BJ (cell line): ENCODE results near the gene CENPP. TPM values are rescaled to one million over a fixed set of nuclear protein-coding genes. Genes with fewer than 3 reads are reported as not detected.

ENCODE experiments used
- CTCF ChIA-PET: fragments of 350-600 bp; formaldehyde crosslinking; extraction: SDS; loops from one replicate; lab custom pipeline; 2021; ENCODE audit warnings: antibody characterized with exemption, inconsistent platforms; lab: Yijun Ruan, JAX
- POLR2A ChIA-PET: fragments of 300-600 bp; sonication (Branson Sonifier 250); formaldehyde crosslinking; extraction: SDS; loops from one replicate; lab custom pipeline; 2021; ENCODE audit warnings: antibody characterized with exemption; lab: Charles Lee
- DNase-seq: peaks from one replicate; pipeline ENCODE4 v3.0.0-alpha.2; 2011; ENCODE audit warnings: low read depth
- H3K27me3 ChIP-seq: 2 replicates; pipeline ENCODE4 v1.6.0; 2011; ENCODE audit warnings: low read length; ENCODE audit not compliant: control insufficient read depth, insufficient read depth
- H3K36me3 ChIP-seq: 2 replicates; pipeline ENCODE4 v1.5.1; 2011; ENCODE audit warnings: low read length; ENCODE audit not compliant: control insufficient read depth, insufficient read depth
- H3K4me3 ChIP-seq: 2 replicates; pipeline ENCODE4 v1.5.1; 2011; ENCODE audit warnings: low read depth, mild to moderate bottlenecking, control low read depth, low read length
- polyA plus RNA-seq: library from polyadenylated mRNA; depleted of rRNA; stranded (reverse); fragments of >200 nt; gene quantifications from 2 replicates; pipeline ENCODE4 v1.2.3, GENCODE V29; 2011
- TF ChIP-seq, protein P1 (sequence below): IDR thresholded peaks from 2 replicates; pipeline ENCODE4 v1.5.1; 2011; ENCODE audit warnings: low read depth, mild to moderate bottlenecking, control low read depth, inconsistent platforms, low read length, moderate library complexity; ENCODE audit not compliant: insufficient read depth

The CENPP gene
- polyA plus RNA-seq, 1 experiment: 1.3 TPM

DNA sequence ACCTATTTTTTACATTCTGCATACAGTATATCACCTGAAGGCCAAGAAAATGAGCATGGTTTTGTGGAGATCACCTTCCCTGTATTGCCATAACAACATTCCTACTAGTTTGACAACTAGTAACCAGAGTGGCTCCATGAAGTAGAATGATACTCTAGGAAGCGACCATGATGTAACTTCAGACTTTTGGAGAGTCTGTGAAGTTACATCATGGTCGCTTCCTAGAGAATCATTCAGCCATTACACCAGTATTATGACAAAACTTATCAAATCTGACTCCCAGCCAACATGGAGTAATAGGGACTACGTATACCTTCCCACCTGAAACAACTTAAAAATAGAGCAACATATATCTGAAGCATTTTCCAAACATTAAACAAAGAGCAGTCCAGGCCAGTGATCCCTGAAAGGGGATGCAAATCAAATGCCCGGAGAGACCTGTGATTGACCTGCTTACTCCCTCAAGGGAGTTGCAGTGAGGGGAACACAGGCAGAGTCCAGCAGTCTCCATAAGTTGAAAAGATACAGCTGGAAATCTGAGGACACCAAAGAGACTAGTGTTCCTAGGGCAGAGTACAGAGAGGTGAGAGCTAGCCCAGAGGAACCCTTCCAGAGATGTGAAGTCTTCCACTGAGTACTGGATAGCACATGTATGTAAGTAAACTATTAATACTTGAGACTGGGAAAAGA lies 202.2 kb downstream of the CENPP start:
- CTCF ChIA-PET: interaction anchor here (0.8 to 1.1 kb wide), 2 partner anchors 9 to 20 kb away, joined by 3 read pairs; no protein-coding TSS in a partner anchor
- Histone ChIP-seq H3K36me3 (no peaks in the 10 kb centered on the region), H3K4me3 (no peak overlapping the region), H3K27me3 (no peaks in the 10 kb centered on the region)
- TF ChIP-seq, protein P1, sequence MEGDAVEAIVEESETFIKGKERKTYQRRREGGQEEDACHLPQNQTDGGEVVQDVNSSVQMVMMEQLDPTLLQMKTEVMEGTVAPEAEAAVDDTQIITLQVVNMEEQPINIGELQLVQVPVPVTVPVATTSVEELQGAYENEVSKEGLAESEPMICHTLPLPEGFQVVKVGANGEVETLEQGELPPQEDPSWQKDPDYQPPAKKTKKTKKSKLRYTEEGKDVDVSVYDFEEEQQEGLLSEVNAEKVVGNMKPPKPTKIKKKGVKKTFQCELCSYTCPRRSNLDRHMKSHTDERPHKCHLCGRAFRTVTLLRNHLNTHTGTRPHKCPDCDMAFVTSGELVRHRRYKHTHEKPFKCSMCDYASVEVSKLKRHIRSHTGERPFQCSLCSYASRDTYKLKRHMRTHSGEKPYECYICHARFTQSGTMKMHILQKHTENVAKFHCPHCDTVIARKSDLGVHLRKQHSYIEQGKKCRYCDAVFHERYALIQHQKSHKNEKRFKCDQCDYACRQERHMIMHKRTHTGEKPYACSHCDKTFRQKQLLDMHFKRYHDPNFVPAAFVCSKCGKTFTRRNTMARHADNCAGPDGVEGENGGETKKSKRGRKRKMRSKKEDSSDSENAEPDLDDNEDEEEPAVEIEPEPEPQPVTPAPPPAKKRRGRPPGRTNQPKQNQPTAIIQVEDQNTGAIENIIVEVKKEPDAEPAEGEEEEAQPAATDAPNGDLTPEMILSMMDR: no peak
- POLR2A ChIA-PET: interaction anchor here (0.6 kb wide), 1 partner anchor 30 kb away, joined by 3 read pairs; no protein-coding TSS in a partner anchor
- no peak for DNase-seq

DNA sequence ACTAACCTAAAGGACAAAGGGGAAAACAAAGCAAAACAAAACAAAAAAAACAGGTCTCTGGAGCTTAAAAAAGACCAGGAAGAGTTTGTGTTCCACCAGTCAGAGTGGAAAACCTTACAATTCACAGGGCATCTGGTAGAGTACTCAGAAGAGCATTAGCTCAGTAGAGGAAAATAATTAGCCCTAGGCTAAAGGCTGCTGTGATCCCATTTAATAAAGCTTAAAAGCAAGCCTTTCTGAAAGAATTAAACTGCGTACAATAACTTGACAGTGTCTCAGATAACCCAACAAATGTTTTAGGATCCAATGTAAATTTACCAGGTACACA lies 202.7 kb downstream of the CENPP start:
- no peaks in the 10 kb centered on the region for H3K27me3 ChIP-seq
- TF ChIP-seq, protein P1: no peak
- no peak for DNase-seq
- ChIA-PET CTCF (interaction anchor here (0.8 to 1.1 kb wide), 2 partner anchors 10 to 21 kb away, joined by 3 read pairs; no protein-coding TSS in a partner anchor), POLR2A (interaction anchor here (0.6 kb wide), 1 partner anchor 30 kb away, joined by 3 read pairs; no protein-coding TSS in a partner anchor)
- H3K36me3 ChIP-seq: no peaks in the 10 kb centered on the region
- no peak overlapping the region for H3K4me3 ChIP-seq

DNA sequence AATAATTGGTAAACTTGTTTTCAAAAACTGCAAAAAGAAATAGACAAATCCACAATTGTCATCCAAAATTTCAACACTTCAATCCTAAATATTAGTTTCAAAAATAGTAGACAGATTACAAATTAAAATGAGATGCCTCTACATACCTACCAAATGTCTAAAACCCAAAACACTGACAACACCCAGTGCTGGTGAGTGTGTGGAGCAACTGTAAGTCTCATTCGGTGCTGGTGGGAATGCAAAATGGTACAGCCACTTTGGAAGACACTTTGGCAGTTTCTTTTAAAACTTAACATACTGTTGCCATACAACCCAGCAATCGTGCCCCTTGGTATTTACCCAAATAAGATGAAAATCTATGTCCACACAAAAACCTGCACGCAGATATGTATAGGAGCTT lies 203.4 kb downstream of the CENPP start:
- TF ChIP-seq, protein P1: no peak
- ChIA-PET CTCF (no interaction called here), POLR2A (no interaction called here)
- H3K4me3 ChIP-seq: no peak overlapping the region
- no peak for DNase-seq
- no peaks in the 10 kb centered on the region for H3K27me3 ChIP-seq
- no peaks in the 10 kb centered on the region for H3K36me3 ChIP-seq

DNA sequence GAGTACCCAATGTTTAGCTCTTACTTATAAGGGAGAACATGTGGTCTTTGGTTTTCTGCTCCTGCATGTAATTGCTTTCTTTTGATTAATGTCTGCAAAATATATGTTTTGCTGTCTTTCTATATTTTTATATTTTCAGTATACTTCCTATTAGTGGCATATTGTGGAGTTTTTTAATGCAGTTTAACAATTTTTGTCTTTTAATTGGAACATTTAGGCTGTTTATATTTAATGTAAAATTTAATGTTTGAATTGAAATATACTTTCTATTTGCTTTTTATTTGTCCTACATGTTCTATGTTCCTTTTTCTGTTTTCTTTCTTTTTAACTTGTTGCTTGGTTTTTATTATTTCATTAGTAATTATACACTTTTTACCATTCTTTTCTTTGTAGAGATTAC lies 205.1 kb downstream of the CENPP start:
- CTCF ChIA-PET: no interaction called here
- DNase-seq: no peak
- H3K36me3 ChIP-seq: no peaks in the 10 kb centered on the region
- POLR2A ChIA-PET: no interaction called here
- no peaks in the 10 kb centered on the region for H3K27me3 ChIP-seq
- TF ChIP-seq, protein P1: no peak
- no peak overlapping the region for H3K4me3 ChIP-seq

DNA sequence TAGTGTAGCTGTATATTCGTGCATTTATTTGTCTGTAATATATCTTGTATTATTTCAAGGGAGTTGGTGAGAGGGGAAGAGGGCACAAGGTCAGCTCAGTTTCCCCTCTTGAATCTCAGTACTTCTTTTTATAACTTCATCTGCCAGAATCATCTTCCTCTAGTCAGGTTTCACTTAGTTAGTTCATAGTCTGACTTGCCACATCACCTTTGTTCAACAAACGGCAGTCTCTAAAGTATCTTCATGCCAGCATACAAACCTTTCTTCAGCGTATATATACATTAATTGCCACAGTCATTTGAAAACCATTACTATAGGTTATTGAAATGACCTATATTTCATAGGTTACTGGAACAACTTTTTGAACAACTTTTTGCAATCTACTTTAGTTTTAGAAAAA lies 208.5 kb downstream of the CENPP start:
- Histone ChIP-seq H3K4me3 (no peak overlapping the region), H3K27me3 (no peaks in the 10 kb centered on the region), H3K36me3 (no peaks in the 10 kb centered on the region)
- ChIA-PET CTCF (no interaction called here), POLR2A (no interaction called here)
- TF ChIP-seq, protein P1: no peak
- DNase-seq: no peak
